Ramos (cell line): ENCODE measurements around the gene FAM50A.

Experiments used
- in situ Hi-C: fragments of 300-500 bp; cut with MboI; formaldehyde crosslinking; loops from one replicate; pipeline ENCODE4 v1.14.3; 2022; ENCODE audit warnings: low sequenced_read_pairs; ENCODE audit not compliant: unreplicated experiment

FAM50A gene

GRCh38 chrX:154436983-154437752 lies 6.8 kb upstream of the FAM50A start, which contains the start of gene GDI1:
Gene GDI1, plus strand, starts transcription at chrX:154437154. Its CDS starts 101 bp downstream, at chrX:154437255.
- in situ Hi-C loops: no loop called here

DNA sequence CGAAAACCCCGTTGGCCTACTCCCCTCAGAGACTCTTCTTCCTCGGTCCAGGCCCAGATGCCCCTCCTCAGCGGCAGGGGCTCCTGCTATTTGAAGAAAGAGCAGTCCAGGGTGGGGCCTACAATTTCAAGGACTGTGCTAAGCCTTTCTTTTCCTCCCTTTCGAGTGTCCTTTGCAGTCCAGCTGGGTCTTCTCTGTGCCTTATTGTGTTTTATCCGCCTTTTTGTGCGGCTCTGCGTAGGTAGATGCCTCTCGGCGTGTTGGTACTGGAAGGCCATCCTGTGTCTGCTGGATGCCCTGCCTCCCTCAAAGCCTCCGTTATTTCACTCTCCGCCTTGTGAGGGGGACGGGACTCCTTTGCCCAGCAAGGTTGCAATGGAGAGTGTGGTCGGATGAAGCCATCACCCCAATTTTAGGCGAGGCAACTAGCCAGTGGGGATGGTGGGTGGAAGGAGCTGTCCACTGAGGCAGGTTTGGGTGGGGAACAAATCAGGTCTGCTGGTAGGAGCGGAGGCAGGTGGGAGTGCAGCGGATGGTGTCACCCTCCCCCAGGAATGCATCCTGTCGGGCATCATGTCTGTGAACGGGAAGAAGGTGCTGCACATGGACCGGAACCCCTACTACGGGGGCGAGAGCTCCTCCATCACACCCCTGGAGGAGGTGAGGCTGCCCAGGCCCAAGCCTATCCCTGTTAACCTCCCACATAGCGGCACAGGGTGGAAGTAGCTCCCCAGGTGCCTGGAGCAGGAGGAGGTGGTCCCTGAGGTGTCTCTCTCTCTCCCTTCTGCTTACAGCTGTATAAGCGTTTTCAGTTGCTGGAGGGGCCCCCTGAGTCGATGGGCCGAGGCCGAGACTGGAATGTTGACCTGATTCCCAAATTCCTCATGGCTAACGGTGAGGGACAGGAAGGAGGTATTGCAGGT lies 5.7 kb upstream of the FAM50A start:
- in situ Hi-C loops: no loop called here

GRCh38 chrX:154439841-154440240 lies 4.1 kb upstream of the FAM50A start:
- in situ Hi-C loops: no loop called here

DNA sequence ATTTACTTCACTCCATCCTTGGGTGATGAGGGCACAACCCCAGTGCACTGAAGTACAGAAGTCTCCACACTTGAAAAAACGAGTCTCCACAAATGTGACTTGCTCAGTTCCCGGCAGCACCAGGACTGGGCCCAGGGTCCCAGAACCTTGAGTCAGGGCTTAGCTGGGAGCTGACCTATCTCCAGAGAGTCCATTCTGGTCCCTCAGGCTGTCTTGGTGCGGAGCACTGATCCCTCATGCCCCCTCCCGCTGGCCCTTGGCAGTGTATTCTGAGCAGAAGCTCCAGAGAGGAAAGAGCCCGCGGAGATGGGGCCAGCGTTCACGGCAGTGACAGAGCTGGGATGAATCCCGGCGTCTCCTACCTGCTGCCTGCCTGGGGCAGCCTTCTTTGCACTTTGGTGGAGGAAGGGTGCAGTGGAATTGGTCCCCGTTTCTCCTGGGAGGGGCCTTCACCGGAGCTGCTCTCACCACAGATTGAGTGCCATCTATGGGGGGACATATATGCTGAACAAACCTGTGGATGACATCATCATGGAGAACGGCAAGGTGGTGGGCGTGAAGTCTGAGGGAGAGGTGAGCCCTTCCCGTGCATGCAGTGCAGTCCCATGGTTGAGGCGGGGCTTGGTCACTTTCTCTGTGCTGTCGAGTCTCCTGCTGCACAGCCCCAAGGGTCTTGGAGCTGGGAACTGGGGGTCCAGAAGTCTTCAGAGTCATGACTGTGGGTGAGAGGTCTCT lies 3.2 kb upstream of the FAM50A start:
- in situ Hi-C loops: no loop called here

GRCh38 chrX:154441564-154441963 lies 2.4 kb upstream of the FAM50A start:
- in situ Hi-C loops: no loop called here

- in situ Hi-C loops: no loop called here
Measured at GRCh38 chrX:154441984-154442707, 1.8 kb upstream of the FAM50A start.

- in situ Hi-C loops: no loop called here
Measured at GRCh38 chrX:154443479-154443910, 446 bp upstream of the FAM50A start.

DNA sequence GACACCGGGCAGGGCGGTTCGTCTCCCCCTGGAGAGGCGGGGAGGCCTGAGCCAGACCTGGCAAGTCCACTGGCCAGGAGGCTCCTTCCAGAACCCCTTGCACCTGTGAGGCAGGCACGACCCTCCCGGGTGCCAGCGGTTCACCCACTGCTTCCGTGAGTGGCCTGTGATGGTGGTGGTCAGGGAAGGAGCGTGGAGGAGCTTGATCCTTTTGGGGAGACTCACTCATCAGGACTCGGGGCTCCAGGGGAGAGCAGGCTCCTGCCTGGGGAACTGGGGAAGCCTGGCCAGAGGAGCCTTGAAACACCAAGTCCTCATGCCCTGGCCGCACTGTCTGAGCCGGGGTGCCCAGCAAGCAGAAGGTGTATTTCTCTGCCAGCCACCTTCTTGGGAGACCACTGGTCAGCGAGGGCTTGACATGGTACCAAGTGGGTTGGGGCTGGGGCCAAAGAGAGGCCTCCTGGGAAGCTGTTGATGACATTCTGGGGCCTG lies 860 bp downstream of the FAM50A start:
- in situ Hi-C loops: no loop called here

DNA sequence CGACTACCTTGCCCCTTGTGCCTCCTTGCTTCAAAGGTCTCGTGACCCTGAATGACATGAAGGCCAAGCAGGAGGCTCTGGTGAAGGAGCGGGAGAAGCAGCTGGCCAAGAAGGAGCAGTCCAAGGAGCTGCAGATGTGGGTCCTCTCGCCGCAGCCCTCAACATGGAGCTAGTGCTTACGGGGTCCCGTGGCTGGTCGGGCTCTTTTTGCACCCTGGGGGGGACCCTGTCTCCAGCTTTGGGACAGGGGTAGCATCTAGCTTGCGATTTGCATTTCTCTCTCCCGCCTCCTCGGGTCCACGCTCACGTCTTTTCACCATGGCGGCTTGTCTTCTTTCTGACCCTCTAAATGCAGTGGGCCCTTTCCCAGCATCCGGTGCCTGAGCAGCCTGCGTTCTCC lies 1.8 kb downstream of the FAM50A start:
- in situ Hi-C loops: no loop called here

DNA sequence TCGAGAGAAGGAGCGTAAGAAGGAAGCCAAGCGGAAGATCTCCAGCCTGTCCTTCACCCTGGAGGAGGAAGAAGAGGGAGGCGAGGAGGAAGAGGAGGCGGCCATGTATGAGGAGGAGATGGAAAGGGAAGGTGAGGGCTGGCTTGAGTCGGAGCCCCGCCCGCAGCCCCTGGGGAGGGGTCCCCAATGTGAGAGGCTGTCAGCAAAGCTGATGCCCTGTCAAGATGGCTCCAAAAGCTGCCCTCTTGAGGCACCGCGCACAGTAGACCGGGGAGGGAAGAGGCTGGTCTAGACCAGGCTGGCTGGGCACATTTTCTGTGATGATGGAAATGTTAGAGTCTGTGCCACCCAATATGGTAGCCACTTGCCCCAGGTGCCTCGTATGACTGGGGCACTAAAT lies 2.5 kb downstream of the FAM50A start:
- in situ Hi-C loops: no loop called here

GRCh38 chrX:154448484-154448883 lies 4.5 kb downstream of the FAM50A start:
- in situ Hi-C loops: no loop called here

- in situ Hi-C loops: no loop called here
Measured at GRCh38 chrX:154449618-154450017, 5.7 kb downstream of the FAM50A start.

DNA sequence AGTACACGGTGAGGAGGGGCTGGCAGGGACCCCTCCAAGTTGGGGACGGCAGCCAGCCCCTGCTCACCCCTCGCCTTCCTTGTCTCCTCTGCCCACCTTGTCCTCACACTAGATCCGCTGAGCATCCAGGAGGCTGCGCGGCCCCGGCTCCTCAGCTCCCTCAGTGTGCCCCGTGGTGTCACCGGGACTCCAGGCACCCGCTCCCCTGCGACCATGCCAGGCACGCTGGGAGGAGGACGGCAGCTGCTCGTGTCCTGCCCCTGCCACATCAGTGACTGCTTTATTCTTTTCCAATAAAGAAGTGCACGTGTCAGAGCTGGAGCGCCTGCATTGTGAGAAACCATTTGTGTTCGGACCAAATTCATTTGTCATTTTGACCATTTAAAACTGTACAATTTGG lies 6.4 kb downstream of the FAM50A start:
- in situ Hi-C loops: no loop called here

DNA sequence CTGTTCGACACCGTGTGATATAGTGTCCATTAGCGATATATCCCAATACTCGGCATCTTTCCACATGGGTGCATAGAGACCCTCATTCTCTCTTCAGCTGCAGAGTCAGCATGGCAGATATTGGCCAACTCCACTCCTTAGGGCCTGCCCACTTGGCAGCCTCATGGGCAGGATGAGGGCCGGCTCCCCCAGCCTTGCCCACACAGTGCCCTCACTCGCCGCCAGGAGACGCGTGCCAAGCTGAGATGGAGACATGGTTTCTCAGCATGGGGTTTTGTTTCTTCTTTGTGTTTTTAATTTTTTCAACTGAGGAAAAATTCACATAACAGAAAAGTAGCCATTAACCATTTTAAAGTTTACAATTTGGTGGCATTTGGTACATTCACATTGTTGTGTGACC lies 8.9 kb downstream of the FAM50A start:
- in situ Hi-C loops: no loop called here

- in situ Hi-C loops: no loop called here
Measured at GRCh38 chrX:154457491-154458115, 13.7 kb downstream of the FAM50A start.

DNA sequence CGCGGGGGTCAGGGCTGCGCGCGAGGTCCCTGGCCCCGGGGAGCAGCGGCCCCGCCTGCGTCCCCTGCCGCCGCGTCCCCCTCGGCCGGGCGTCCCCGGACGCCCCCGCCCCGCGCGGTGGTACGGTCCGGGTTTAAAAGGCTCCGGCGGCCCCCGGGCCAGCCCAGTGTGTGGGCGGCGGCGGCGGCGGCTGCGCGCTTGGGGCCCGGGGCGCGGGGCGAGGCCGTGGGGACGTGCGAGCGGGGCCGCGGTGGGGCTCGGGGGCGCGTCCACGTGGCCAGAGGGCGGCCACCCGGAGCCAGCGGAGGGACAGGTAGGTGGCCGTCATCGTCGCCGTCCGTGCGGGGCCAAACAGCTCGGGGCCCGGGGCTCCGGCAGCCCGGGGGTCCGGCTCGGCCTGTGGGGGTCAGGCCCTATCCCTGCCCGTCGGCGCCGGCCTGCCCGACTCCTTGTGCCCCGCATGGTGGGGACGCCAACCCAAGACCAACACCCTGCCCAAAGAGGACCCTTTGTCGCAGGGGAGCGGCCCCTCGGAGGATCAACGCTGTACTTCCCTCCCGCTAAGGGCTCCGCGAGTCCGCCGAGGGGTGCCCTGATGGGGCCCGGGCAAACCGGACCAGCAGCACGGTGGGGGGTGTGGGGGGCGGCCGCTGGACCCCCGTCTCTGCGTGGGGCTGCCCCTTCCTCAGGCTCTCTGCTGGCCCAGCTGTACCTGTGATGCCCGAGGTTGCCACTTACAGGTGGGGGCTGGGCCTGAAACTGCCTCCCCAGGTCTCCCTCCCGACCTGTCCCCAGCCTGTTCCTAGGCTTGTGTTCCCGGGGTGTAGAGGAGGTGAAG lies 14.4 kb downstream of the FAM50A start, which contains the start of gene PLXNA3:
TSS of gene PLXNA3 (plus strand) at position 166 of the 838 bp plus-strand sequence. CDS start 1,903 bp downstream, outside the sequence.
- in situ Hi-C loops: no loop called here

DNA sequence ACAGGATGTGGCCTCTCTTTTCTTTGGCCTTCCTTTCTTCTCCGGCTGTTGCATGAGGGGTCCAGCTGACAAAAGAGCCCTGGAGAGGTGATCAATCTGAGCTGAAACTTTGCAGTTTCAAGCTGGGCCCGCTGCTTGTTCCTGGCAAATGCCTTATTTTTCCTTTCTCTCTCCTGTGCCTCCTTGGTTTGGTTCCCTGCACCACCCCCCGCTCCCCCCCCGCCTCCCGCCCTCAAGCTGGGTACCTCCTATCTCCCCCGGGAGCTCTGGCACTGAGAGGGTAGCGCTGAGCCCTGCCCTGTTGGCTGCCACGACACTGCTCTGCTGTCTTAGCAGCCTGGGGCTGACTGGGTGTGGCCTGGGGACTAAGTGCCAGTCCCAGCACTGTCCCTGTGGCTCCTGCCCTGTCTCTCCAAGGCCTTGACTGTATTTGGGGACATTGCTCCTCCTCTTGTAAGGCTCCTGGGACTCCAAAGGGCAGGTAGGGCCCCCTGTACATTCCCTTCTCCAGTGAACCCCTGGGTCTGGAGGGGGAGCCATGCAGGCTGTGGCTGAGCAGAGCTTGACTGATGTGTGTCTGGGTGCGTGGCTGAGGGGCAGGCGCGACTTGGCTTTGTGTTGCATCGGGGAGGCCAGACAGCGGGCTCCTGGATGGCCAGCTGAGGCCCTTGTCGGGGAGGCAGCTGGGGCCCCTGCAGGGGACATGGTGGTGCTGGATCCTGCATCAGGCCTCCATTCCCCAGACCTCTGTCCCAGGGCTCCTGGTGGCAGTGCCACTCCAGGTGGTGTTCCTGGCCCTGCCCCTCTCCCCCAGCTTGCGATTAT lies 15.2 kb downstream of the FAM50A start:
- in situ Hi-C loops: no loop called here
